Stomach (tissue), 4 donors: ENCODE results near the gene PJA1.

Source experiments
- EP300 ChIP-seq: sonication (generic); formaldehyde crosslinking; IDR thresholded peaks from one replicate; pipeline ENCODE4 v1.6.1; 2017; ENCODE audit warnings: antibody characterized with exemption
- POLR2A ChIP-seq, 4 donors: fragments of 450-650 bp; IDR thresholded peaks; one replicate each; pipeline ENCODE4 v1.6.1; 2016; ENCODE audit warnings: antibody characterized with exemption in 4 of 4, control low read depth in 2 of 4, mild to moderate bottlenecking in 1 of 4, moderate library complexity in 1 of 4
- POLR2AphosphoS5 ChIP-seq, 3 donors: sonication (generic); formaldehyde crosslinking; IDR thresholded peaks; one replicate each; pipeline ENCODE4 v1.6.1; 2016; ENCODE audit warnings: antibody characterized with exemption in 3 of 3
- TF ChIP-seq, protein P1 (sequence below), 7 experiments: fragments of 450-650 bp in 4 of 7; fragments of 200-600 bp in 3 of 7; sonication (generic) in 3 of 7; IDR thresholded peaks; one replicate each; pipeline ENCODE4 v1.5.1; 2016 to 2019; ENCODE audit warnings: antibody characterized with exemption in 7 of 7, control low read depth in 2 of 7, mild to moderate bottlenecking in 1 of 7

DNA sequence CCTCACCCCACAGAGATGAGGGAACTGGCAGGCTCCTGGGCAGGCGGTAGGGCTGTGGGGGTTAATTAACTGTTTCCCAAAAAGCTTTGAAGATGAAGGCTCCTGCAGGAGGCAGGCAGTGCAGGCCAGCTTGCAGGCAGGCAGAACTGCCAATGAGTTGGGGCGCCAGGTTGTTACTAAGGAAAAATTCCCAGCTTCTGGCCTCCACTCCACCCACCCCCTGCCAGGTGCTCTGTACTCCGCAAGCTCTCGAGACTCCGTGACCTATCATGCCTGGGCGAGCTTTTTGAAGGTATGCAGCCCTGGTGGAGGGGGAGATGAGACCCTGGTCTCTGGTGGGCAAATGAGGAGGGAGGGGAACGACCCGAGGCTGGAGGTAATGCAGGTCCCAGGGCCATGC is 41.8 kb downstream of the PJA1 start:
- TF ChIP-seq, protein P1, sequence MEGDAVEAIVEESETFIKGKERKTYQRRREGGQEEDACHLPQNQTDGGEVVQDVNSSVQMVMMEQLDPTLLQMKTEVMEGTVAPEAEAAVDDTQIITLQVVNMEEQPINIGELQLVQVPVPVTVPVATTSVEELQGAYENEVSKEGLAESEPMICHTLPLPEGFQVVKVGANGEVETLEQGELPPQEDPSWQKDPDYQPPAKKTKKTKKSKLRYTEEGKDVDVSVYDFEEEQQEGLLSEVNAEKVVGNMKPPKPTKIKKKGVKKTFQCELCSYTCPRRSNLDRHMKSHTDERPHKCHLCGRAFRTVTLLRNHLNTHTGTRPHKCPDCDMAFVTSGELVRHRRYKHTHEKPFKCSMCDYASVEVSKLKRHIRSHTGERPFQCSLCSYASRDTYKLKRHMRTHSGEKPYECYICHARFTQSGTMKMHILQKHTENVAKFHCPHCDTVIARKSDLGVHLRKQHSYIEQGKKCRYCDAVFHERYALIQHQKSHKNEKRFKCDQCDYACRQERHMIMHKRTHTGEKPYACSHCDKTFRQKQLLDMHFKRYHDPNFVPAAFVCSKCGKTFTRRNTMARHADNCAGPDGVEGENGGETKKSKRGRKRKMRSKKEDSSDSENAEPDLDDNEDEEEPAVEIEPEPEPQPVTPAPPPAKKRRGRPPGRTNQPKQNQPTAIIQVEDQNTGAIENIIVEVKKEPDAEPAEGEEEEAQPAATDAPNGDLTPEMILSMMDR (IDR thresholded peaks at IDR 0.05): no peak
- TF ChIP-seq POLR2A (IDR thresholded peaks at IDR 0.05) (no peak), POLR2AphosphoS5 (IDR thresholded peaks at IDR 0.05) (no peak), EP300 (no peak)
